ENCODE data around the gene RBM39. TPM values are rescaled to one million over a fixed set of nuclear protein-coding genes. Genes with fewer than 3 reads are reported as not detected.

The RBM39 gene
- total RNA-seq: 104 and 138 TPM in 2 replicates

GRCh38 chr20:35741892-35742740 lies at the start of gene RBM39:
TSS of gene RBM39 (minus strand) at chr20:35742260. CDS start at chr20:35740874, 1,386 bp downstream.

GRCh38 chr20:35771689-35772562 lies 29.9 kb upstream of the RBM39 start, which contains the start of gene PHF20:
TSS of gene PHF20 (plus strand) at chr20:35772015. CDS start at chr20:35801523, 29,508 bp downstream.

GRCh38 chr20:35699127-35699956 lies 42.7 kb downstream of the RBM39 start, which contains the start of the genes NFS1 and ROMO1:
TSS of gene NFS1 (minus strand) at chr20:35699352. CDS start at chr20:35699288, 64 bp downstream.
TSS of gene ROMO1 (plus strand) at chr20:35699405. CDS start at chr20:35699633, 228 bp downstream.

GRCh38 chr20:35664466-35665206 lies 77.4 kb downstream of the RBM39 start, which contains the start of the genes CPNE1 and RBM12:
TSS of gene CPNE1 (minus strand) at chr20:35664900. CDS start at chr20:35632923, 31,977 bp downstream.
TSS of gene RBM12 (minus strand) at chr20:35664900. CDS start at chr20:35655322, 9,578 bp downstream.

Other genes with a start within 250 kb of the RBM39 start
- gene C20orf173, start 212.6 kb downstream of the RBM39 start, total RNA-seq: not detected in 2 replicates
- 189 and 202 TPM in 2 replicates for gene ERGIC3, start 200.2 kb downstream of the RBM39 start, total RNA-seq
- gene SPAG4, start 126.4 kb downstream of the RBM39 start, total RNA-seq: 4.7 and 6.8 TPM in 2 replicates
- 94.3 and 95.6 TPM in 2 replicates for gene CPNE1, start 77.4 kb downstream of the RBM39 start, total RNA-seq
- 27.4 and 30.6 TPM in 2 replicates for gene RBM12, start 77.4 kb downstream of the RBM39 start, total RNA-seq
- gene NFS1, start 42.9 kb downstream of the RBM39 start, total RNA-seq: 27.9 and 35.3 TPM in 2 replicates
- gene ROMO1, start 42.9 kb downstream of the RBM39 start, total RNA-seq: 397 and 521 TPM in 2 replicates
- gene PHF20, start 29.8 kb upstream of the RBM39 start, total RNA-seq: 23.0 and 27.6 TPM in 2 replicates
- gene SCAND1, start 212.2 kb upstream of the RBM39 start, total RNA-seq: 87.3 and 109 TPM in 2 replicates
- gene CNBD2, start 226.3 kb upstream of the RBM39 start, total RNA-seq: 1.0 and 2.1 TPM in 2 replicates

Measured in bronchus fibroblast of lung (primary cell).